RCC 7860 (cell line): ENCODE data around the gene MEP1B.

Experiments
- DNase-seq: peaks from one replicate; pipeline ENCODE4 v3.0.0-alpha.2; 2015; ENCODE audit warnings: low spot score
- FAIRE-seq: peaks from 2 replicates; lab custom pipeline; 2012; peaks lifted over from hg19 to GRCh38; lab: Jason Lieb, UNC

The MEP1B gene

GRCh38 chr18:32261003-32261402 lies 71.2 kb downstream of the MEP1B start:
- FAIRE-seq (no peak), DNase-seq (no peak)

GRCh38 chr18:32262092-32262491 lies 72.3 kb downstream of the MEP1B start:
- no peak for DNase-seq
- FAIRE-seq: no peak

- no peak for FAIRE-seq
- no peak for DNase-seq
Observed at GRCh38 chr18:32264401-32264800, 74.6 kb downstream of the MEP1B start.

- FAIRE-seq (no peak), DNase-seq (no peak)
Observed at GRCh38 chr18:32267463-32267862, 77.6 kb downstream of the MEP1B start.
